HAP-1 (cell line): ENCODE data around the gene FAM90A26.
"Not testable (repeated sequence)": the region's sequence is repeated elsewhere in the genome, so short reads cannot be mapped to it uniquely, and the experiment has no call there.

Experiments
- DNase-seq, 2 experiments: peaks; one replicate each; pipeline ENCODE4 v3.0.0-alpha.2; 2016 to 2020; ENCODE audit warnings: low spot score in 2 of 2
- H3K27me3 ChIP-seq: fragments of 250-450 bp; sonication (Bioruptor Pico); 2 replicates; pipeline ENCODE4 v1.5.1; 2020; ENCODE audit warnings: low read depth, mild to moderate bottlenecking, moderate library complexity
- H3K36me3 ChIP-seq: fragments of 250-450 bp; sonication (Bioruptor Pico); replicated peaks from 2 replicates; pipeline ENCODE4 v1.5.1; 2020; ENCODE audit warnings: mild to moderate bottlenecking
- H3K4me1 ChIP-seq: fragments of 250-450 bp; sonication (Bioruptor Pico); 2 replicates; pipeline ENCODE4 v1.5.1; 2020; ENCODE audit warnings: mild to moderate bottlenecking
- H3K4me3 ChIP-seq: fragments of 250-450 bp; sonication (Bioruptor Pico); 2 replicates; pipeline ENCODE4 v1.5.1; 2020; ENCODE audit warnings: mild to moderate bottlenecking, moderate library complexity
- H3K9me3 ChIP-seq: fragments of 250-450 bp; sonication (Bioruptor Pico); 2 replicates; pipeline ENCODE4 v1.5.1; 2020; ENCODE audit warnings: mild to moderate bottlenecking, moderate library complexity
- in situ Hi-C: fragments of 300-500 bp; cut with MboI; formaldehyde crosslinking; loops from 3 replicates; pipeline ENCODE4 v1.14.3; 2020; ENCODE audit warnings: low sequenced_read_pairs, inconsistent platforms, mixed read lengths

FAM90A26 gene

GRCh38 chr4:9224596-9224995, 54.4 kb downstream of the FAM90A26 start, which contains the start of gene USP17L13:
USP17L13 (plus strand) TSS chr4:9224896; CDS start chr4:9224896, 0 bp downstream.
- H3K4me1 ChIP-seq, DNase-seq, H3K9me3 ChIP-seq, H3K27me3 ChIP-seq, H3K36me3 ChIP-seq, in situ Hi-C loops, H3K4me3 ChIP-seq: not testable (repeated sequence)
